ENCODE results near the gene LBX2.

DNA sequence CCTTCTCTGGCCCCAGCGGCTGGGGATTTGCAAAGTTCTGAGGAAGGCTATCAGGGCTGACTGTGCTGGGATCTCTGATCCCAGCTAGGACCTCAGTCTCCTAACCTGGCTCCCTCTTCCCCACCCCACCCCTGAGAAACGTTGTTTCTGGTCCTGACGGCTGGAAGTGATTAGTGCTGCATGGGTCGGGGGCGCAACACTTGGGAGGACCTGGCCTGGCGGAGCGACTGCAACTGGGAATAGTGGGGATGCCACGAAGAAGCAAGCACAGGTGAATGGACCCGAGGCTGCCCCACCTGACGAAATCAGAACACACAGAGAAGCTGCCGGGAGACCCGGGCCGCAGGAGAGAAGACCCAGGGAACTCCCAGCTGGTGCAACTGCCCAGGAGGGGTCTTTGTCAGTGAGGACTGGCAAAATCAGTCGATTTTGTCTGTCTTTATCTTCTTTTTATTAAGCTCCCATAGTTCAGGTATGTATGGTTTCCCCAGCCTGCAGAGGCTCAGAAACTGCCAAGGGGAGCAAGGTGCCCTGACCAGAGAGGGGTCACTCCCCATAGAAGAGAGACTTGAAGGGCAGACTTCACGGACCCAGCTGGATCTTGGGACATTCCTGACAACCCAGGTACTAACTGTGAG lies 656 bp upstream of the LBX2 start:
- TF ChIP-seq, protein P1, sequence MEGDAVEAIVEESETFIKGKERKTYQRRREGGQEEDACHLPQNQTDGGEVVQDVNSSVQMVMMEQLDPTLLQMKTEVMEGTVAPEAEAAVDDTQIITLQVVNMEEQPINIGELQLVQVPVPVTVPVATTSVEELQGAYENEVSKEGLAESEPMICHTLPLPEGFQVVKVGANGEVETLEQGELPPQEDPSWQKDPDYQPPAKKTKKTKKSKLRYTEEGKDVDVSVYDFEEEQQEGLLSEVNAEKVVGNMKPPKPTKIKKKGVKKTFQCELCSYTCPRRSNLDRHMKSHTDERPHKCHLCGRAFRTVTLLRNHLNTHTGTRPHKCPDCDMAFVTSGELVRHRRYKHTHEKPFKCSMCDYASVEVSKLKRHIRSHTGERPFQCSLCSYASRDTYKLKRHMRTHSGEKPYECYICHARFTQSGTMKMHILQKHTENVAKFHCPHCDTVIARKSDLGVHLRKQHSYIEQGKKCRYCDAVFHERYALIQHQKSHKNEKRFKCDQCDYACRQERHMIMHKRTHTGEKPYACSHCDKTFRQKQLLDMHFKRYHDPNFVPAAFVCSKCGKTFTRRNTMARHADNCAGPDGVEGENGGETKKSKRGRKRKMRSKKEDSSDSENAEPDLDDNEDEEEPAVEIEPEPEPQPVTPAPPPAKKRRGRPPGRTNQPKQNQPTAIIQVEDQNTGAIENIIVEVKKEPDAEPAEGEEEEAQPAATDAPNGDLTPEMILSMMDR (IDR thresholded peaks at IDR 0.05 in 4 of 5, conservative IDR thresholded peaks at IDR 0.05 in 1 of 5) = no peak
- TF ChIP-seq POLR2A (IDR thresholded peaks at IDR 0.05) = no peak
